Cardiac fibroblast (primary cell): Measurements from ENCODE around the gene PAFAH1B1.
A peak's percentile ranks its signal among the peaks of the same experiment; 100 is the strongest.

Experiments
- DNase-seq, 2 donors: peaks; one replicate each; pipeline versions ENCODE4 v3.0.0 to v3.0.0-alpha.2; 2010; ENCODE audit warnings: low read depth in 2 of 2
- H3K4me3 ChIP-seq, 2 donors: replicated peaks in 1 of 2; 1 replicate in 1 of 2; 2 replicates in 1 of 2; pipeline ENCODE4 v1.5.1; 2011; ENCODE audit warnings: low read depth in 2 of 2, low read length in 2 of 2, mild to moderate bottlenecking in 2 of 2, moderate library complexity in 1 of 2
- CTCF ChIP-seq: IDR thresholded peaks from one replicate; pipeline ENCODE4 v1.5.1; 2011; ENCODE audit warnings: low read depth, mild to moderate bottlenecking, low read length, inconsistent platforms

The PAFAH1B1 gene

DNA sequence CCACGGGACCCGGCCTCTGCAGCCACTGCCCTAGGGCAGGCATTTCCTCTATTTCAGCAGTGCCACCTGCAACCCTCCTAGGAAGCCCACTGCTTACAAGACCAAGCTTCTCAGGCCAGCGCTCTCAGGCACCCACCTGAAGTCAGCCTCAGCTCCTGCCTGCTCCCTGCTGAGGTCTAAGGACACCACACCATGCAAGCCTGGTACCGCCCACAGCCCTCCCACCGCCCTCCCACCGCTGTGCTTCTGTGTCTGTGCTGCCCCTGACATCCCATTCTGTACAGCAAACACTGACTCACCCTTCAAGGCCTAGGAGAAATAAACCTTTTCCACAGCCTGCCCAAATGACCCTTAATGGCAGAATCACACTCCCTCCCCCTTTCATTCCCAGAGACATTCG lies 111.8 kb downstream of the PAFAH1B1 start:
- no peak overlapping the region for H3K4me3 ChIP-seq
- DNase-seq, result peak; percentile 34 to 55
- TF ChIP-seq CTCF, result no peak

GRCh38 chr17:2705888-2706795 lies 112.7 kb downstream of the PAFAH1B1 start:
- no peak for DNase-seq
- no peak for TF ChIP-seq CTCF
- no peak overlapping the region for H3K4me3 ChIP-seq

DNA sequence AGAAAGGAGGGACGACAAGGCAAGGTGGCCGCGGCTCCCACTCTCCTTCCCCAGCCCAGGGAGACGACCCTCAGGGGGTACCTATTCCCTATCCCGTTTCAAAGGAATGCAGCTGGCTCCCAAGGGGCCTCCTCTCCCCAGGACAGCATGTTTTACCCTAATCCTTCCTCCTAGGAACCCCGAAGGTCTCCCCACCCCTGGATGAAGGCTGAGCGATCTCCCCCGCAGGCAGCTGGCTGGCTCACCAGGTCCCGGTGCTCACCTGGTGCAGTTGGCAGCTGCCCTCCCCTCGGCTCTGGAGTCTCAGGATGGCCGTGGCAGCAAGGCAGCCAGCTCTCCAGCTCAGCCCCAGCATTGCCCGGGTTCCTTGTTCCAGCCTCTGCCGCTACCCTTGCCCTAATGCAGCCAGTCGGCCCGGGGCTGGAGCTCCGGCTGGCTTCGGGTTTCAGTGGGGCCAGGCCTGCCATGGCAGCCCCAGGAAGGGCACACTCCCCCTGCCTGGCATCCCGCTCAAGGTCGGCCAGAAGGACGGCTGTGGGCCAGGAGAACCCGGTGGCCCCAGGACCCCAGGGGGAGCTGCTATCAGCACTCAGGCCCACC lies 113.6 kb downstream of the PAFAH1B1 start:
- no peak for TF ChIP-seq CTCF
- DNase-seq, result no peak
- H3K4me3 ChIP-seq, result no peak overlapping the region

DNA sequence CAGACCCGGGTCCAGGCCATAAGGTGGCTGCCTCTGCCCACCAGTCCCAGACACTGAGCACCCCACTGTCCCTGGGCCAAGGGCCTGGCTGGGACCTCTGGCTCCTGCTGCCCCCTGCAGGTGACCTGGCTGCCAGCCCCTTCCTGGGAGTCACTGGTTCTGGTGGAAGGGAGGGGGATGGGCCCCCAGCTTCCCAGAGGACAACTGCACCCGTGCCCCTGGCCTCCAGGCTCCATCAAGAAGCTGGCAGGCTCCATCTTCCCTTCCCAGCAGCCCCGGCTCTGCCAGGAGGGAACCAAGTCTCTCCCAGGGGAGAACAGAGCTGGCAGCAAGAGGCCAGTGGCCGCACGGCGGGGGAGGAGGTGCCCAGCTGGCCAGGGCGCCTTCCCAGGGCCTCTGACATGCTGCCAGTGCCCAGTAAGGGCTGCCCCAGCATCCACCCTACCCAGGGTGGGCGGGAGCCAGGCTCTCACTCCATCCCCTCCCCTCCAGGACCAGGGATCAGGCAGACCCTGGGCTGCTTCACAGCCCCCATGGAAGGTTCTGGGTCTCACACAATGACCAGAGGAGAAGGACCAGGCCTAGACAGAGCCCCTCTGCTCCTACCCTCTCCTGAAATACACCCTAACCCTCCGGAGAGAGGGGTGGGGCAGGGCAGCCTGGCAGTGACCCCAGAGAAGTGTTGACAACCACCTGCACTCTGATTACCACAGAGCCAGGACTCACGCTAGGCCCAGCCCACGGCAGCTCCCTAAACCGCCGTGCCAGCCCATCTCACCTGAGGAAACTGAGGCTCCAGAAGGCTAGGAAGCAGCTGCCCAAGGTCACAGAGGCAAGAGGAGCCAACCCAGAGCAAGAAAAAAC lies 114.5 kb downstream of the PAFAH1B1 start:
- no peak overlapping the region for H3K4me3 ChIP-seq
- TF ChIP-seq CTCF, result peak; percentile 38
- peak in 1 of 2 donors; percentile 25 for DNase-seq

- H3K4me3 ChIP-seq, result no peak overlapping the region
- no peak for TF ChIP-seq CTCF
- DNase-seq, result no peak
Observed at GRCh38 chr17:2708585-2709182, 115.2 kb downstream of the PAFAH1B1 start.

GRCh38 chr17:2709183-2709661 lies 115.8 kb downstream of the PAFAH1B1 start:
- no peak for DNase-seq
- no peak overlapping the region for H3K4me3 ChIP-seq
- no peak for TF ChIP-seq CTCF
